Activated CD8-positive, alpha-beta memory T cell treated with anti-CD3 and anti-CD28 coated beads, Interleukin-2, amount 50 U/mL, for 4 hours (primary cell): Measurements from ENCODE around the gene UBE3B.

Experiments
- DNase-seq: peaks from one replicate; pipeline ENCODE4 v3.0.0-alpha.2; 2020

The UBE3B gene

GRCh38 chr12:109497675-109498074, 20.2 kb downstream of the UBE3B start:
- no peak for DNase-seq

DNA sequence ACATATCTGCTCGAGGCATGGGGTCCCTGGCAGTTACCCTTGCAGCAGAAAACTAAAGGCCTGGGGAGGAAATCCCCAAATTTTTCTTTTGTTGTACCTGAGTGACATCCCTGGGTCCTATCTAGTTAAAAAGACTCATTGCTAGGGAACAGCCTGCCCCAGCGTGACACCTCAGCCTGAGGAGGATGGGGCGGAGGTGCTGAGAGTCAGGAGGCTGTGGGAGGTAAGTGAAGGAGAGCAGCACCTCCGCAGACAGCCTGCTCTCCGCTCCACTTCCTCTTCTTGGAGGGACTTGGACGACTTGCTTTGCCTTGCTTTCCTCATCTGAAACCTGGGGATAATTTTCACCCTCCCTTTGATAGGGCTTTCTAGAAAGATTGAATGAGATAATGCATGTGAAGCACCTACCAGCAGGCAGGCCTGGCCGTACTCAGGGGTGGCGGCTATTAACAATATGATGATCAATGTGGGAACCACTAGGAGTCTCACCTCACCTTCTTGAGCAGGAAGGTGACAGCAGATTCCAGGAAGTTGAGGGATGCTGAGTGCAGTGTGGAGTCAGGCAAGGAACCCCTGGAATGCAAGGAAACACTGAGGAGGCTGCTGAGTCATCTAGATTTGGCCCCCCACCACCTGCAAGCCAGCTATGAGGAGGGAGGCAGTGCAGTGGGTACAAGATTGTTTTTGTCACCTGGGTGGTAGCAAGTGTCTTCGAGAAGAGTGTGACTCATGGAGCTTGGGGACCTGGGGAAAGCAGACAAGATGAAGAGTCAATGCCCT, 23.2 kb downstream of the UBE3B start:
- DNase-seq, result no peak

DNA sequence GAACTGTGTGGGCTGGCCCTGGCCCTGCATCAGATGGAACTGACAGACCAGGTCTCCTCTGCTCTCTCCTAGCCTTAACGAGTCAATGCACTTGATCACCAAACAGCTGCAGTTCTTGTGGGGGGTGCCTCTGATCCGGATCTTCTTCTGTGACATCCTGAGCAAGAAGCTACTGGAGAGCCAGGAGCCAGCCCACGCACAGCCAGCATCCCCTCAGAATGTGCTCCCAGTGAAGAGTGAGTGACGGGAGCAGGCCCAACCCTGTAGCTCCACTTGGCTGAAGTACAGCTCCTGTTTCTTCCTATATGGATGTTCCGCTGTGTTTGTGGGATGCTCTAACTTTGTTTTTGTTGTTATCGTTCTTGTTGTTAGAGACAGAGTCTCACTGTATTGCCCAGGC, 23.9 kb downstream of the UBE3B start:
- DNase-seq, result no peak

DNA sequence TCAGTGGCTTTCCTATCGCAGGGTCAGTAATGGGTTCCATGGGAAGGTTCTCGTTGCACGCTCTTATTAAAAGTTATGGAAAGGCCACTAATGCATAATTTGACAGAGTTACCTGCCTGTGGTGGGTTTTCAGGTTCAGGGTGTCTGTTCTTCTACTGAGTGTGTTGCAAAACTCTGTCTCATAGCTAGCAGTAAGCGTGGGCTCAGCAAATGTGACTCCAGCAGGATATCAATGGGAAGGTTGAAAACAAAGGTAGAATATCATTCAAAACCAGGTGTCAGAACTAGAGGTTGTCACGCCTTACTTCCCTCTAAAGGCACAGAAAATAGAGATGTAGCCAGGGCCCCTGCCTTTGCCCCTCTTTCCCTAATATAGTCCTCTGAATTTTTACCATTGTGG, 24.9 kb downstream of the UBE3B start:
- DNase-seq, result no peak

DNA sequence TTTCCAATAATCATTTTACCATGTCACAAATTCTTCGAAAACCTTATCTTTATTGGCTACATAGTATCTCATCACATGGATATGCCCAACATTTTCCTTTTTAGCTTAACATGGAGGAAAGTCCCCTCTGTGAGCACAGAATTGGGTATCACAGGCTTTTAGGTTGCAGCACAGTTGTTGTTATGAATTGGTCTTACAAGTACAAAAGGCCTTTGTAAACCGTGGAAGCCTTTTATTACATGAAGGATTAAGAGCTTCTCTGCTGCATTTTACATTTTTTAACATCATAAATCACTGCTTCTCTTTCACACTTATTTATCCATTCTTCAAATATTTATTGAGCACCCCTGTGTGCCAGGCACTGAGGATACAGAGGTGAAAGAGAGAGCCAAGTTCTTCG, 26.2 kb downstream of the UBE3B start:
- DNase-seq, result no peak

GRCh38 chr12:109504068-109504467, 26.6 kb downstream of the UBE3B start:
- no peak for DNase-seq

DNA sequence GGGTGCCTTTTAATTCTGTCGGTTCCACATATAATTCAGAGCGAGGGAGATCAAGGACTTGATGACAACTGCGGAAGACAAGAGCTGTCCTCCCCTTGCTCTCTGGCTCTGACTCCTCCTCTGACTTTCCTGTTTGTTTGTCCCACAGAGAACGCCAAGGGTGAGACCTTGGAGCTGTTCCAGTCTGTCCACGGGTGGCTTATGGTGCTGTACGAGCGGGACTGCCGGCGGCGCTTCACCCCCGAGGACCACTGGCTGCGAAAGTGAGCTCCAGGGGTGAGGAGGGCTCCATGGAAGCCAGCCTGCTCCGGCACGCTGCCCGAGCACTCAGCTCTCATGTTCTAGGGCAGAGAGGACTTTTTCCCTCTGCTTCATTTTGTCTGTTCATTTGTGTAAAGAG, 32.8 kb downstream of the UBE3B start:
- no peak for DNase-seq

- no peak for DNase-seq
Measured at GRCh38 chr12:109512608-109513007, 35.2 kb downstream of the UBE3B start.

DNA sequence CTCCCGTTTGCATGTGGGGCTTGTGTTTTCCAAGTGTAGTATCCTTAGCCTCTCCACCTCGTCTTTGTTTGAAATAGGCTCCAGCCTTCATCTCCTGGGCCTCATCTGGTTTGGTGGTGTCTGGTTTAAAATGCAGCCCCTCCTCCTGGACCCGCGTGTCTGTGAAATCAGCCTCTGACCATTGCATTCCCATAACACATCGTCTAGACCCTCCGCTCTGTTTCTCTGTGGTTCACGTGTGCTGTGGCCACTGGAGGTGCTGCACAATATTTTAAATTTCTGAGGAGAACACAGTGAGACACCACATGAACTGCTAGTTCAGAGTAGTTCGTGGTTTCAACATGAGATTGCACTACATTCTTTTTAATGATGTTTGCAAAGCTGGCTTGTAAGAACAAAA, 35.6 kb downstream of the UBE3B start:
- DNase-seq, result no peak

- no peak for DNase-seq
Measured at GRCh38 chr12:109513977-109514376, 36.5 kb downstream of the UBE3B start.

DNA sequence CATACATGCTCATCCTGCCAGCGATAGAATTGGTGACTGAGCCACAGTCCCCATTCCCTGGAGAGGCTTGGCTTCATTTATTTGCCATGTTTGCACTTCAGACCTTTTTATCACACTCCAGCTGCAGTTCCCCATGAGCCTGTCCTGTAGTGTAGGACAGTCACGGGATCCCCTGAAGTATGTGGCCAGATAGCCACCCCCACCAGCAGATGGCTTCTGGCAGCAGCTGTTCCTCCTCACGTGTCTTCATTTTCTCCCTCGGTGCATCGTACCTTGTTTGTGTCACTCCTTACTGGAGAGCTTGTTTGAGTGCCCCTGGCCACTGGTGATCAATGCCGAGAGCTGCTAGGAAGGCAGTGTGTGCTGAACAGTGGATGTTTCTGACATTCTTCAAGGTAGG, 40.2 kb downstream of the UBE3B start:
- no peak for DNase-seq

DNA sequence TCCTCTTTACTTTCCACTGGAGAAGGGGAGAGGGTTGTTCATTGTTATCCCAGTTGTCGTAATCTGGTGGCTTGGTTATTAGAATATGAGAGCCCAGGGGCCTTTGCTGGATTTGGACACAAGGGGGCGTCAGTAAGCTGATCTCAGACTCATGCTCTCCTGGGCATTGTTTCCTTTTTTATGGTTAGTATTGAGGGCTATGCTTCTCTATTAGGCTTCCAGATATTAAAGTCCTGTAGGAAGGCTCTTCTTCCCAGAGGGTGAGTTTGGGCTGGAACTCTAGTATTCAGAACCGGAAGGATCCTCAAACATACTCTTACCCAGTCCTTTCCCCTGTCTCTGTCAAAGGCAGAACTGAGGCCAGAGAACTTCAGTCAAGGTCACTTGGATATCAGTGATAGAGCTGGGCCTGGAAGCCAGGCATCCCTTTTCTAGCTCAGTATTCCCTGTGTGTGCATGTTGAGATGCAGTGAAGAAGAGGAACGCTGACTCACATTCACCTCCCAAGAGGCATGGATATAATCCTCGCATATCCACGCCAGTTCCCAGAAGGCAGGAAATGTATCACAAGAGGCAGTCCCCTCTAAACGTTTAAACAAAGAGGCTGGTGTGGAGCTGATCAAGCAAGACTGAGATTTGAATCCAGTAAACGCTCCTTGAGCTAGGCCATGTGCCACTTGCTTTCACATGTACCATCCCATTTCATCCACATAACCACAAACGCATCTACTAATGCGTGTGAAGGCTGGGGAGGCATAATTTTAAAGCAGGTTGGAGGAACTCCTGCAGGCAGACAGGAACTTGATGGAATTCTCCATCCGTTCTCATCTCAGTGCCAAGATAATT, 41.6 kb downstream of the UBE3B start:
- DNase-seq, result peak; percentile 53

GRCh38 chr12:109519787-109520186, 42.4 kb downstream of the UBE3B start:
- DNase-seq, result no peak

GRCh38 chr12:109521831-109522230, 44.4 kb downstream of the UBE3B start:
- DNase-seq, result no peak

DNA sequence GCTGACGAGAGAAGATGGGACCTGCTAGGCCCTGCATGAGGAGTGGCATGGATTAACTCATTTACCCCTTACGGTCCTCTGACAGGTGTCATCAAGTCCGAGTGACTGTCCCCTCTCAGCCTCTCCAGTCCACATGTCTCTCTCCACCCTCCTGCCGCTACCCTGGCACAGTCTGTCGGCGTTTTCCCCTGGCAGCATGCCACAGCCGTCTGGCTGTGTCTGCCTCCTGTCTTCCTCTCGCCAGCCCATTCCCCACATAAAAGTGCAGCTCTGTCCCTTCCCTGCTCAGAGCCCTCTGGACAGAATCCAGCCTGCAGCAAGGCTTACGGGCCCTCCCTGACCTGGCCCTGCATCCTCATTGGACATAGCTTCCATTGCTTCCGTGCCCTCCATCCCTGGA, 45.6 kb downstream of the UBE3B start:
- no peak for DNase-seq

DNA sequence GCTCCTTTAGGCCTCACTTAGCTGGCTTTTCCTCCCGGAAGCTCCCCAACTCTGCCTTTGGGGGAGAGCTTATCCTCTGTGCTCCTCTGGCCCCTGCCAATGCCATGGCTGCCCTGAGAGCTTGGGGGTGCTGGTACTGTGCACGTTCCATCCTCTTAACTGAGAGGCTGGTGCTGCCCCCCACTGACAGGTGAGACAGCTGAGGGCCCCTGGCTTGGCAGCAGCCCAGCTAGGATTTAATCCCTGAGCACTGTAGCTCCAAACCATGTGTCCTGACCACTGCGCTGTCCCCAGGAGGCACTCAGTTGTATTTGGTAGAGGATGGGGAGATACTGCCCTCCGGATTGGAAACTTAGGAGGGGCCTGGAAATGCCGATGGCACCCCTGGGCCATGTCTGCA, 46.1 kb downstream of the UBE3B start:
- no peak for DNase-seq

DNA sequence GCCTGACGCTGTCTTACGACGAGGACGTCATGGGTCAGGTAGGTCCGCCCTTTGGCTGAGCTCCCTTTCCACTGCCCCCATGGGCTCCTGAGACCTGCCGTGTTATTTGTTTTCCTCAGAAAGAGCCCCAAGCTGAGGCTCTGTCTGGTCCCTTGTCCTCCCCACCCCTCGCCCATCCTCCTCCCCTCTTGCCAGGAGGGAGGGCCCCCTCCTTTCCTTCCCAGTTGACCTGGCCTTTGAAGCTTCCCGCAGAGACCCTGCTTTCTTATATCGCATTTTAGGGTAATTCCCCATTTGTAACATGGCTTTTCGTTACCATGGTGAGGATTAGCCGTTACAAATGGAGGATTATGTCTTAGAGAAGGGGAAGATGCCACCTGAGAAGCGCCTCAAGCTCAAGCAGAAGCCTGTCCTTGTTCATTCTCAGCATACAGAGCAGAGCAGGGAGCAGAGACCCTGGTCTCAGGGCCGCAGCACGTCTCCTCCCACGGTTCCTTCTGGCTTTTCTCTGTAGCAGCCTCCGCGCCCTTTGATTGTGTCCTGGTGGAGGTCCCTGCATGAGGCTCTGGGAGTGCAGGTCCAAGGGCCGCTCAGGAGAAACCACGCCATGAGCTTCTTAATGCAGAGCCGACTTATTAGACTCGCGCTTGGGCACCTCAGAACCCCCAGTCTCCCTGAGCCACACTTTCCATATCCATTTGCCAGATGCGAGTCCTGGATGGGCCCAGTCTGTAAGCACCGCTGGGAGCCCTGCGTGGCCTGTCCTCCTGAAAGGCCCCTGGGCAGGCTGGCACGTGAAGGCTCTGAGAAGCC, 47.2 kb downstream of the UBE3B start:
- no peak for DNase-seq

- no peak for DNase-seq
Measured at GRCh38 chr12:109525279-109525585, 47.8 kb downstream of the UBE3B start.

- no peak for DNase-seq
Measured at GRCh38 chr12:109527489-109528123, 50.2 kb downstream of the UBE3B start.

DNA sequence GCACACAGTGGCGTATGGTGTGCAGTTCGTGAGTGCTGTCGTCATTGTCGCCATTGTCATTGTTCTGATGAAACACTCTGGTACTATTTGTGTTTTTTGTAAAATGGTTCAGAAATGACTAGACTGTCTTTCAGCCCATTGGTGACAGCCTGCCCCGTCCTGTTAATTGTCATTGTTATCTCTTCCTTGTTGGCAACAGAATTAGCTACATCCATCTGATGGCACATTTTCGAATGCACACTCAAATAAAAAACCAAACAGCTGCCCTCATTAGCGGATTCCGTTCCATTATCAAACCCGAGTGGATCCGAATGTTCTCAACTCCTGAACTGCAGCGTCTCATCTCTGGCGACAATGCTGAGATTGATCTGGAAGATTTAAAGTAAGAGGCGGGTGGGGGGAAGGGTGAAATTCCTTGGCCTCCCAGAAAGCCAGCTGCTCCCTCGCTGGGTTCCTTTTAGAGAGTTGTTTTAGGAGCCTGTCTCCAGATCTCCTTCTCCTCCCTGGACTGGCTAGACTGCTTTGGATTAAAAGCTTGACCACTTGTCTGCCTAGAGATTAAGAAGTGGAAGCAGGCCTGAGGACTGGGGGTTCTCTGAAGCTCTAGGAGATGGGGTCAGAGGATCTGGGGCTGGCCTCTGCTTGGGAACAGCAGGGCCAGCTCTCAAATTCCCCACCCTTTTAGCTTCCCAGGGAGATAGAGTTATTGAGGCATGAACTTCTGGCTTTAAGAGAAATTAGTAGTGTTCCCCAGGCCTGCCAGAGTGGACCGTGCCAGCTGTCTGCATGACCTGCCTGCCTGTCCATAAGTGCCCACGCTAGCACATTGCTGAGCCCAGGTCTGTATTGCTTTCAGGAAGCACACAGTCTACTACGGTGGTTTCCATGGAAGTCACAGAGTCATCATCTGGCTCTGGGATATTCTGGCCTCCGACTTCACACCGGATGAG, 52.5 kb downstream of the UBE3B start:
- no peak for DNase-seq

DNA sequence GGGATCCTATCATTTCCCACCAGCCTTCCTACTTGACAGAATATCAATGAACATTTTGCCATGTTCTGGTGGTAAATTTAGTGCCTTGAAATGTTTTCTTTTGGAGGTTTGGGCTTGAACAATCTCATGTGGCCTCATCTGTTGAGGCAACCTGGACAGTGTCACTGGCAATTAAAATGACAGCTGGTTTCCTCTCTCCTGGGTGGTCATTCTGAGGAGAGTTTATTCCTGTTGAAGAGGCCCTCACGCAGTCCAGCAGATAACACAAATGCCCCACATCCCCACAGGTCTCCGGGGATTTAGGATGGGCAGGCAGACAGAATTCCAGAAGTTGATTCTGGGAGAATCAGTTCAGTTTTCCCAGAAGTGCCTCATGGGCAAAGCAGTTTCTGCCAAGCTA, 54.0 kb downstream of the UBE3B start:
- no peak for DNase-seq
